NCI-H82 treated with DMSO at 0.1 percent for 48 hours (cell line): ENCODE data around the gene PLSCR5.

Experiments used
- DNase-seq: peaks from one replicate; lab custom pipeline; 2025; ENCODE audit not compliant: unreplicated experiment; lab: John Stamatoyannopoulos, UW

Gene PLSCR5, protein sequence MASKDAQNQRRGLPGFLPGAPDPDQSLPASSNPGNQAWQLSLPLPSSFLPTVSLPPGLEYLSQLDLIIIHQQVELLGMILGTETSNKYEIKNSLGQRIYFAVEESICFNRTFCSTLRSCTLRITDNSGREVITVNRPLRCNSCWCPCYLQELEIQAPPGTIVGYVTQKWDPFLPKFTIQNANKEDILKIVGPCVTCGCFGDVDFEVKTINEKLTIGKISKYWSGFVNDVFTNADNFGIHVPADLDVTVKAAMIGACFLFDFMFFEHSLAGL

DNA sequence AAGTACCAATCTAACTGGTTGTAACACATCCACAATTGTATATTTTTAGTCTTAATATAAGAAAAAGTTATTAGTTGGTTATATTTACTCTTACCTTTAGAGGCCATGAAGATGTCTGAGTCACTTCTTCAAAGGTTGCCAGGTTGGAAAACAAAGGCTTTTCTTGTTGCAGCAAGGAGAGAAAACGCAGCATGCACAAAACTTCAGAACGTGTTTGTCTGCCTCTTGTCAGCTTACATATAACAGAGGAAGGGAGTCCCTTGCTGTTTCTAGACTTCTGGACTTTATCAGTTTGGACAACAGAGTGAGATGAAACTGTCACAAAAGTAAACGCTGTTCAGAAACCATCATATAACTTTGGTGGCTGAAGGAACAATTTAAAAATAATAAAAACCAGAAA, at the start of gene PLSCR5:
PLSCR5 (minus strand) TSS at position 241 of the 400 bp plus-strand sequence; CDS start at position 107, 134 bp downstream.
- DNase-seq = no peak

DNA sequence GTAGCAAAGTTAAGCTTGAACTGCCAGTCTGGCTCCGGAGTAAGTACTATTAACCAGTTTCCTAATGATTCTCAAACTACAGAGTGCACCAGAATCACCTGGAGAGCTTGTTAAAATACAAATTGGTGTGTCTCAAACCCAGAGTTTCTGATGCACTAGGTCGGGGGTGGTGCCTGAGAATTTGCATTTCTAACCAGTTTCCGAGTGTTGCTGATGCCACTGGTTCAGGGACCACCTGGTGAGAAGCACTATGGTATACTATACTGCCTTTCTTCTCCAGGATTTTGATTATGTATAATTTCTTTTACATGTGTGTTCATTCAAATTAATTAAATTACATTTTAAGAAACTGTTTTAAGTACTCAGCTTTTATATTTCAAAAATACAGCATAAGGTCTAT, 48.8 kb upstream of the PLSCR5 start:
- no peak for DNase-seq

DNA sequence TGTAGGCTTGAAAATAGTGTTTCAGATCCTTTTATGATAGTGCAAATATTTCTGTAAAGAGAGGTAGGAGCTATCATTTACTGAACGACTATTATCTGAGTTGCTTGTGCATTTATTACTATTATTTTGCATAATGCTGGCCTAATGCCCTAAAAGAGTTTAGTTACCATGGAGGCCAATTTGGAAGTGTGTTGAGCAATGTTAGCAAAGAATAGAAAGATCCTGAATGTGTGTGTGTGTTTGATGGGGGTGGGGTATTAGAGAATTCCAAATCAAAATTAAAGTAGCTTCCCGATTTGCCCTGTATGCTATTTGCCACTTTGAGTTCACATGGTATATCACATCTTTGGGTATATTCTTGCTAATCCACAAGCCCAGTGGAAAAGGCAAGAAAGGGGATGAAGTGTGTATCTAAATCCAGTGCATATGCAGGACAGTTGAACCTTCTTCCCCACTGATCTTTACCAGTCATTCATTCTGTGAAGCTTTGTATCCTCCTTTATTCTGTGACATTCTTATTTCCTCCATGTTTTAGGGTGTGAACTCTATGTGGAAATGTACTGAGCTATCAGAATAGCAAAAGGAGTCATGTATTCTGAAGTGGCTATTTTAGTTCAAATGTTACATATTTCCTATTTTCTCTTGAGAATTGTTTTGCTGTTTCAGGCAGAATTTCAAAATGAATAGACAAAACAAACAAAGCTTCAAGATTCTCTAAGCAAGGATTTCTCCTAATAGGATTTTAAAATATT, 45.7 kb upstream of the PLSCR5 start:
- no peak for DNase-seq

DNA sequence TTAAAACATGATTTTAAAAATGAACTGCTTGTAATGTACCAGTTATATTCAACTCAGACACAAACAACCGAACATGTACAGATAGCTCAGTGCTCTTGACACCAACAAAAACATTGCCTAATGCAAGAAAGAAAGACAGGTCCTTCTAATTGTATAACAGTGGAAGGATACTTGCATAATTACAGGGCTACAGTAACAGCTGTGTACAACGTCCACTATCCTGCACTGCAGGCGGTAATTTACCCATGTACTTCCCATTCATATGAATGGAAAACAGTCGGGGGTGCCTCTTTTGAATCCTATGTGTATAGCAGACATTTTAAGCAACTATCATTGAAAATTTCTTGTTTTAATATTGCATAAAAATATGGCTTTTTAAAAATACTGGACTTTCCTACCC, 41.1 kb upstream of the PLSCR5 start:
- no peak for DNase-seq

DNA sequence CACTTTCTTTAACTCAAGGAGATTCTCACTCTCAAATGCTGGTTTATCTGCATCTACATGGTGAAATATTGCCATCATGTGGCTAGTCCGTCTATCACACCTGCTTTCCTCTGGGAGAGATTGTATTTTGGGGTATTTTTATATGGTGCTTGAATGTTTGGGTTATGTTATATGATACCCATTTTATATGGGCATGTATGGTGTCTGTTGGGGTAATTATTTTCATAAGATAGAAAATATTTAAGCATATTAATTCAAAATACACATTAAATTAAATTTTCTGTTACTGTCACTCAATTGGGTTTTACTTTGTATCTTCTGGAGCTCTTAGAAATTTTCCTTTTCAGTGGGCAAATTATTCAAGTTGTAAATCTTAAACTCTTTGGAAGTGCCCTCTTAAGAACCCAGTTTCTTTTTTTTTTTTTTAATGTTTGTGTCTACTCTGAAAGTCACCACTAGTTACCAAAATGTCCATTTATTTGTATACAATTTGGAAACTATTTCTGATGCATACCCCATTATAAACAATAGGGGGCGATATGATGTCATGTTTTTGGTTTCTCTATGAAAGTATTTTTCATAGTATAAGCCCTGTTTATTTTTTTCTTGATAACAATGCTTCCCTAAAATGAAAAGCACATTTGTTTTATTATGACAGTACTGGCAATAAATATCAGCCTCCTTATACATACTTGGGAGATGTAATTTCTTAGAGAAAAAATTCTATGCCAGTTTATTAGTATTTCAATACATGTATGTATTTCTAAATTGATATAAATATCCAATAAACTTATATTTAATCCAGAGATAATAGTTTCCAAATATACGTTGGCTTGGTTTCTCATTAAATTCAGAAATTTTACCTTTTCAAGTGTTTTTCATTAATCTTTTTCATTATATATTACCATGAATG, 36.1 kb upstream of the PLSCR5 start:
- peak; percentile 54 for DNase-seq

DNA sequence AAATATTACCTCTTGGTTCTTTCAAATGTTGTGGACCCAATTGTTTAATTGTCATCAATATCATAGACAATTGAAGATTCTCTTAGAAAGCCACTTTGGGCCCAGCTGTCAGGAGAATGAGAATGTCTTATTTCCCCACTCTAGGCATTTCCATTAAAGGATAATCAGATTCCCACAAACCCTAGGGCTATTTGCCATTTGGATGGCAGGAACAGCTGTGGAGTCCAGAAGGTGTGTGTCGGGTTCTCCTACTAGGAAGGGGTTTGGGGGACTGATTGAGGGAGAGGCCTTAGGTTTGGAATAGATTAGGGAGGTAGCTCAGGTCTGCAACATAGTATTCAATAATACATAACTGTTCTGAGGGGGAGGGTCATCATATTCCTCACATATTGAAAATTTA, 35.2 kb upstream of the PLSCR5 start:
- DNase-seq = peak; percentile 91

DNA sequence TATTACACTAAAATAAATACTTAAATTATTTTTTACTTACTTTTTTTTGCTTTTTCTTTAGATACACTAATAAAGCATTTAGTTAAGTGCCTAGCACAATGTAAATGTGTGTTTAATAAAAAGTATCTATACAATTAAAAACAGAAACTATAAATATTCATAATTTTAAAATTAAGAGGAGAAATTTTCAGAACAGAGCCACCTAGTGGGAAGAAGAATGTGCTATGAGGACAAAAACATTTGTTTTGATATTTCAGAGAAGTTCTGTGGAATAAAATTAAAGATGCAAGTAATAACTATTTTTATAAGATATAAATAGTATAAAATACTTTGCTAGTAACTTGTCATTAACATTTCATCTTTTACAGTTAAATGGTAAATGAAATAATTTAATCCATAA, 33.6 kb upstream of the PLSCR5 start:
- no peak for DNase-seq

DNA sequence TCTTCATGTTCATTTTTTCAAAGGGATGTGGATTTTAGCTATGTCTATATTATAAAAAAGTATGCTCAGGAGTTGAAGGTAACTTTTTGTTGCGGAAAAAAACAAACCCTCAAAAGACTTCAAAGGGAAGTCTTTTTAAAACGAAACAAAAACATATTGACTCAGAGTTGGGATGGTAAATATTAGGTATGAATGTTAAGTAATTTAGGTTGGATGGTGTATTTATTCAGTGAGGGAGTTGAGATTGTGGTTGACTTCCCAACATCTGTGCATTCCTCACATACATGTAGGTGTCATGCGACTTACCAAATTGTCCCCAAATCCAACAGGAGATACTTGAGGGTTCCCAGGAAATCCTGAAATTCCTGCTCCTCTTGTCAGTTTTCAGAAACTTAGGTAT, 32.7 kb upstream of the PLSCR5 start:
- DNase-seq = no peak

DNA sequence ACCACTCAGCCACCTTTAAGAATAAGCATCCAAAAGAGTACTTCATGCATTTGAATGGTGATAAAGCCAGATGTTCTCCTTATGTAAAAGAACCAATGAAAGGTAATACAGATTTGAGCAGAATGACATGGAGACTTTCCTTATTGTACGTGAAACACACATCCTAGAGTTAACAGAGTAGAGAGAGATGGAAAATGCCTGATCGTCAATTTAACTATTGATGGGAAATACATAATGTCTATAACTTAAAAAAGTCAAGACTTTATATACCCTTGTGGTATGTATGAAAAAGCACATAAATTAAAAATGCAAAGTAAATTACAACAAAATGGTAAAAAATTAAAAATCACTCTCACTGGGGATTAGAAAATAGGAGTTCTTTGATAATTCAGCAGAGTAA, 31.7 kb upstream of the PLSCR5 start:
- DNase-seq = no peak

DNA sequence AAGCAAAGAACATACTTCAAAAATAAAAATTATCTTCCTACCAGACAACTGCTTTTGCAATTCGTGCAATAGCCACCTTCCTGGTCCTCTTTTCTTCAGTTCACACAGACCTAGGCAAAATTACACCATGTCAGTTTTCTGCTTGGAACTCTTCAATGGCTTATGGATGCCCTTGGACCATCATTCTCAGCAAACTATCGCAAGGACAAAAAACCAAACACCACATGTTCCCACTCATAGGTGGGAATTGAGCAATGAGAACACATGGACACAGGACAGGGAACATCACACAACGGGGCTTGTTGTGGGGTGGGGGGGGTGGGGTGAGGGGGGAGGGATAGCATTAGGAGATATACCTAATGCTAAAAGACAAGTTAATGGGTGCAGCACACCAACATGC, 29.2 kb upstream of the PLSCR5 start:
- no peak for DNase-seq

DNA sequence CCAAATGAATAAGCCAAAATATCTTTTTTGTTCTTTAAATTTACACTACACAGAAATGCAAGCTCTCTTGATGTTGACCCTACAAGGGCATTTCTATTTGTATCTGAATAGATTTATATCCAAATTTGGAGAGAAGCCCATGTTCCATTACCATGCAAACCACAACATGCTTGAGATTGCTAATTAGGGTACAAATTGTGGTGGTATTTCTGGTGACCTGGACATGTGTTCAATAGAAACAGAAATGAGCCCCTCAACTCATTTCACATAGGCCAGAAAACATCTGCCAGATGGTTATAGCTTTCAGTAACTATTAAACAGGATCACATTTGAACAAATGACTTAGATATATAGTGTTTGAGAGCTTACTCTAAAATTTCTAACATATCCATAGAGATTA, 23.5 kb upstream of the PLSCR5 start:
- no peak for DNase-seq

DNA sequence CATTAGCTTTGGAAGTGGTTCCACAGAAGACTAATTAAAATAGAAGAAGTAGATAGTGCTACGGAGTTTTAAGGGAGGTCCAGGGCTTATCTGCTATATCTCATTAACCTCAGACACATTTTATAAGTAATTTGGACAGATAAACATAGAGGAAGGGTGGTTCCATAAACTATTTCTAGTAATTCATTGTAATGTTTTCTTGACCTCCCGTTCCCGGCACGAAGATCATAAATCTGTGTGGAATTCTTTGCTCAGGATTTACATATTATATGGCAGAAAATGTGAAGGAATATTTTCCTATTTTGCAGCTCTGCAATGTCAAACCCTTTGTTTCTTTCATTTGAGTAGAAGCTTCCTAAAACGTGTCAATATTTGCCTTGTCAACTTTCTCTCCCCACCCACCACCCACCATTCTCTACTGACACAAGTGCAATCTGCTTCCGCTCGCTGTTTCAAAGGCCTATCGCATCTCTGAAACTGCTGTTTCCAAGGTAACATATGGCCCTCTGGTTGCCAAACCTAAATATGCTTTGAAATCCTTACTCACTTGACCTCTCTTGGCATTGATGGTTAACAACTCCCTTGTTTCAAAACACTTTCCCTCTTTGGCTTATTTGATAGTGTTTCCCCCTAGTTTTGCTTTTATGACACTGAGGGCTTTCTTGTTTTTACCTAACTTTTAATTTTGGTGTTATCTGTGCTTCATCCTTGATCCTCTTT, 21.4 kb upstream of the PLSCR5 start:
- no peak for DNase-seq

DNA sequence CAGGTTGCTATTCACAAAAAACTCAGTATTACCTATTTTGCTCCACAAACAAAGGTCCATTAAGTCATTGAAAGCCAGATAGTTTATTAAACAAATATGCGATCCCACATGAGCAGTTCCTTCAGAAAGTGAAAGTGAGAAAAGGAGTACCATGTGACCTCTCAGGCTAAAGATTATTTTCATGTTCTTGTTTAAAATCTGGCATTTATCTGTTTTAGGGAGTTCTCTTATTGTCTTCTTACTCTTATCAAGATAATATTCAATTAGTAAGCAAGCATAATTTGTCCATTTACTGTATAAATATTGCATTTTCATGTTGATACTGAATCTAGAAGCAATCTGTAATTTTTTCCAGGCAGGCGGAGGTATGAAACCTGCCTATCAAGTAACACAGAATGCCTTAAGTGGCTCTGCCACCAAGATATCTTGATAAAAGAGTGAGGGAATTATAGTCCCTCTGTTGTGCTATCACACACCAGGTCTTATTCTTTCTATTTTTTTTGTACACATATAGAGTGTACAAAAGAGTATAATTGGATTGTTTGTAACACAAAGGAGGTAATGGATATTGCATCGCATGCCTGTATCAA, 20.1 kb upstream of the PLSCR5 start:
- DNase-seq = no peak

DNA sequence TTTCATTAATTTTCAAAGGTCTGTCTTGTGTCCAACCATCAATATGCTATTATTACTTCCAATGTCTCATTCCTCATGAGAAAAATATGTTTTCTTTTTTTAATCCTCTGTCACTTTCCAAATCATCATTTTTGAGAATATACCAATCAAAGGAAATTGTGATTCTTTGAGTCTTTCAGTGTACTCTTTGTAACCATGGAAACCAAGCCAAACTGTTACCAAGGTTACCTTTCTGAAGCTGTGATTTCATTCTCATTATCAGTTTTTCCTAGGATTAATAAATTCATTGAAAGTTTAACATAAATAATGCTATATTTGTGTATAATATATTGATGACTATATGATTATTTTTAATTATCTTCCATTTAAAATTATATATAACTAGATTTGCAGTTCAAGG, 16.6 kb upstream of the PLSCR5 start:
- no peak for DNase-seq

DNA sequence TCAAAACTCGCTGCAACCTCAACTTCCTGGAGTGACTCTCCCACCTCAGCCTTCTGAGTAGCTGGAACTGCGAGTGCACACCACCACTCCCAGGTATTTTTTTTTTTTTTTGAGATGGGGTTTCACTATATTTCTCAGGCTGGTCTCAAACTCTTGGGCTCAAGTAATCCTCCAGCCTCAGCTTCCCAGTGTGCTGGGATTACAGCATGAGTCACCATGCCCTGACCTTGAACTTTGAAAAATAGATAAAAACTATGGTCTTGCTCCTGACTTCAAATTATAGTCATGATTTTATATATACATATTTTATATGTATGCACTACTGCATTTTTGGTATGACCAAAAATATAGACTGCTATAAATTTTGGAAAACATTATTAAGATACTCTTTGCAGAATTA, 6.9 kb upstream of the PLSCR5 start:
- no peak for DNase-seq

DNA sequence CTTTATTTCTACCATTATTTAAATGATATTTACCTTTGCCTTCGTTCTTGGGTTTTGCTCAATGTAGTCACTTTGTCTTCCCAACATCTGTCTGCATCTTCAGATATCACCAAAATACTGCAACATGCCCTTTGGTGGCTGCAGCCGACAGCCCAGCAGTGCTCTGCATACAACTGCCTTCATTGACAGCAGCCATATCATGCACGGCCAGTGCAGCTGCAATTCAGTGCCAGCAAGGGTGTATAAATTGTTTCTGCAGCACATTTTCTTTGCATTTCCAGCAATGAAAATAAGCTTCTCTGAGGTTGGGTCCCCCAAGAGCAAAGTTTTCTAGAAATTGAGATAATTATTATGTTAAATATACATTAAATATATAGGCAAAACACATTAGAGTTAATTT, 6.0 kb upstream of the PLSCR5 start:
- no peak for DNase-seq

DNA sequence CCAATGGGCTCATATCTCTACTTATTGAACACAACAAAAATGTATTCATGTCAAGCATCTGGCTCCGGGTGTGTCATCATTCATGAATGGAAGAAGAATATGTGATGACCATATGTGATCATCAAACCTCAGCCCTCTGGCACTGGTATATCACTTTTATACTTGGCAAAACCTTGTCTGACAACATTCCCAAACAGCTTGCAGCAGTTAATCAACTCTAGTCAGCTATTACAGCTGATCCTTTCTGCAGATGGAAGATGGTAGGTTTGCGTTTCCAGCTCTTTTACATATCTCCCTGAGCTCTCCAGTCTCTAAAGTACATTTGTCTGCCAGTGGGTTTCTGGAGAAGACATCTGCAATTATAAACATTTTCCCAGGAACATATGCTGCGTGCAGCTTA, 6.6 kb downstream of the PLSCR5 start:
- no peak for DNase-seq

DNA sequence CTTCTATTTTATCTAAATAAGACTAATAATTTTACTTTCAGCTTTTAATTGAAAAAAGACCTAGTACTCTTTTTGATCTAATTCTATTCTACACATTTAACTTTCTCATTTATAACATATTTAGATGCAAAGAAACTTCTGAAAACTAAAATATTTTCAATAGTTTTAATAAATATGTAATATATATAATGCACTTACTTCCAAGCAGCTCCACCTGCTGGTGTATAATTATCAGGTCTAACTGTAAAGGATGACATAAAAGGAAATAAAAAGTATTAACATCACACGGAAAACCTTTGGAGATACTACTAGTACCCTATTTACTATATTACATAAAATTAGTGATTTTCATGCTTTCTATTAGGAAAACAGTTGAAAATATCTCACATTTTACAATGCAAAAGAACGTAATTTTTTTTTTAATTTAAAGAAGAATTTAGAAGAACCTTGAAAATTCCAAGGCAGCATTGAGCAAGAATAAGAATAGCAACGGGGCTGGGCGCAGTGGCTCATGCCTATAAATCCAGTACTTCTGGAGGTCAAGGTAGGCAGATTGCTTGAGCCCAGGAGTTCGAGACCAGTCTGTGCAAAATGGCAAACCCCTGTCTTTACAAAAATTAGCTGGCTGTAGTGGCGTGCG, 10.2 kb downstream of the PLSCR5 start:
- no peak for DNase-seq

DNA sequence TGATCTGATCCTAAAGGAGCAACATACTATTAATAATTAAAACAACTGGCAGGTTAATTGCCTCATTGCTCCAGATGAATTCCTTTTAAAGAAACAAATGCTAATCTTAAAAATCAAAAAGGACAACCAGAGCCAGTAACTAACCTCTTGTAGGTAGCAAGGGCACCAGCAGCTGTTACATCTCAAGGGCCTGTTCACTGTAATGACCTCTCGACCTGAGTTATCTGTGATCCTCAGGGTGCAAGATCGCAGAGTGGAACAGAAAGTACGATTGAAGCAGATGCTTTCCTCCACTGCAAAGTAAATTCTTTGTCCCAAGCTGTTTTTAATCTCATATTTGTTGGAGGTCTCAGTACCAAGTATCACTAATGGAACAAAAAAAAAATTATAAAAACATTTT, 11.4 kb downstream of the PLSCR5 start:
- DNase-seq = no peak

DNA sequence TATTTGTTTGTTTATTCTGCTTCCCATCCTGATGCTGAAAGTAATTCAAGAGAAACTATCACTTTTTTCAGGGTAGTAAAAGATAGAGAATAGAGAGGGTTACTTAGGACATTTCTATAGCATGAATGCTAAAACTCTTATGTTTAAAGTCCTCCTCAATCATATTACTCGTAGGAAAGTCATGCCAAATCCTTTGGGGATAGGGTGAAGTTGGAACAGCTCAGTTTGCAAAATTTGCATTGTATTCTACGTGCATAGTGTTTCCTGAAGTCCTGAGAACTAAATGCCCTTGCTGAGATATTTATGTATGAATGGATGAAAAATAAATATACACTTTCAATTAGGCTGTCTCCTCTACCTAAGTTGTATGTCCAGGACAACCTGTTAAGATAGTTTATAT, 14.6 kb downstream of the PLSCR5 start:
- no peak for DNase-seq
